Panc1 (cell line): Measurements from ENCODE around the gene DAPP1. TPM values are rescaled to one million over a fixed set of nuclear protein-coding genes. Genes with fewer than 3 reads are reported as not detected.

Experiments used
- ATAC-seq: fragments of 200-7000 bp; cut with Tn5 transposase; 2 replicates; pipeline ENCODE4 v1.9.1; 2020; ENCODE audit warnings: mild to moderate bottlenecking, moderate library complexity
- BruUV-seq: library from RNA; stranded (reverse); fragments of 400-500 nt; replicated peaks from 2 replicates; lab custom pipeline; 2021; lab: Mats Ljungman, UMichigan
- CTCF ChIA-PET: fragments of 300-600 bp; sonication (Branson Sonifier 250); formaldehyde crosslinking; loops from one replicate; lab custom pipeline; 2022; ENCODE audit warnings: antibody characterized with exemption; lab: Charles Lee
- POLR2A ChIA-PET: fragments of 300-600 bp; sonication (Branson Sonifier 250); formaldehyde crosslinking; loops from one replicate; lab custom pipeline; 2022; ENCODE audit warnings: antibody characterized with exemption; lab: Charles Lee
- DNase-seq: peaks from one replicate; pipeline ENCODE4 v3.0.0-alpha.2; 2010; ENCODE audit warnings: low read depth, low spot score
- H3K27ac ChIP-seq: 2 replicates; pipeline ENCODE4 v1.5.1; 2011; ENCODE audit warnings: mild to moderate bottlenecking, low read length, inconsistent platforms
- H3K27me3 ChIP-seq: fragments of 200-500 bp; sonication (Bioruptor generic); 2 replicates; pipeline ENCODE4 v1.6.0; 2014; ENCODE audit warnings: low read length, inconsistent platforms; ENCODE audit not compliant: control insufficient read depth, insufficient read depth
- H3K36me3 ChIP-seq: fragments of 200-500 bp; sonication (Bioruptor generic); 2 replicates; pipeline ENCODE4 v1.5.1; 2014; ENCODE audit warnings: inconsistent platforms, mild to moderate bottlenecking, low read length, moderate library complexity; ENCODE audit not compliant: control insufficient read depth, insufficient read depth
- H3K4me1 ChIP-seq: 2 replicates; pipeline ENCODE4 v1.5.1; 2011; ENCODE audit warnings: inconsistent platforms, mild to moderate bottlenecking, low read length, moderate library complexity; ENCODE audit not compliant: control insufficient read depth, insufficient read depth
- H3K4me3 ChIP-seq, 2 experiments: 2 replicates each; pipeline ENCODE4 v1.5.1; 2011 to 2012; ENCODE audit warnings: low read depth in 2 of 2, low read length in 2 of 2, mild to moderate bottlenecking in 2 of 2, inconsistent platforms in 1 of 2, moderate library complexity in 1 of 2
- H3K9me3 ChIP-seq: fragments of 200-500 bp; sonication (Bioruptor generic); 2 replicates; pipeline ENCODE4 v1.5.1; 2014; ENCODE audit warnings: low read depth, mild to moderate bottlenecking, inconsistent platforms, low read length, moderate library complexity; ENCODE audit not compliant: control insufficient read depth, insufficient read depth
- POLR2AphosphoS5 ChIP-seq: IDR thresholded peaks from 2 replicates; pipeline ENCODE4 v1.6.1; 2012; ENCODE audit warnings: mild to moderate bottlenecking, low read depth, low read length, moderate library complexity
- SIN3A ChIP-seq: IDR thresholded peaks from 2 replicates; pipeline ENCODE4 v1.6.1; 2012; ENCODE audit warnings: low read depth, mild to moderate bottlenecking, low read length, moderate library complexity, borderline replicate concordance; ENCODE audit not compliant: insufficient read depth
- TCF7L2 ChIP-seq: IDR thresholded peaks from 2 replicates; pipeline ENCODE4 v1.6.1; 2011; ENCODE audit warnings: mild to moderate bottlenecking, low read depth, low read length, inconsistent platforms
- in situ Hi-C: cut with HindIII; loops from 2 replicates; pipeline ENCODE4 v1.10.0; 2016; ENCODE audit warnings: low sequenced_read_pairs, low pct_unique_long_range_greater_than_20kb
- intact Hi-C: fragments of 100-400 bp; cut with micrococcal nuclease; formaldehyde crosslinking; loops from one replicate; pipeline ENCODE4 v1.10.0; 2022; ENCODE audit not compliant: unreplicated experiment
- total RNA-seq: library from RNA; stranded (reverse); gene quantifications from one replicate; pipeline ENCODE4 v1.2.1, GENCODE V29; 2021; ENCODE audit not compliant: unreplicated experiment
- TF ChIP-seq, protein P1 (sequence below), 2 experiments: IDR thresholded peaks; 2 replicates each; pipeline ENCODE4 v1.6.1; 2011 to 2012; ENCODE audit warnings: low read depth in 2 of 2, control low read depth in 1 of 2, low read length in 1 of 2, mild to moderate bottlenecking in 1 of 2, moderate library complexity in 1 of 2; ENCODE audit not compliant: insufficient read depth in 1 of 2
- TF ChIP-seq, protein P2 (sequence below): fragments of 450-650 bp; IDR thresholded peaks from 2 replicates; pipeline ENCODE4 v1.5.1; 2017; ENCODE audit warnings: mild to moderate bottlenecking

Gene DAPP1
- total RNA-seq, 1 experiment from 2014 or later = not detected

GRCh38 chr4:99843413-99843812 is 26.8 kb downstream of the DAPP1 start:
- H3K9me3 ChIP-seq = no peaks in the 10 kb centered on the region
- ChIA-PET CTCF (no interaction called here), POLR2A (no interaction called here)
- no peak overlapping the region for H3K4me3 ChIP-seq
- TF ChIP-seq SIN3A = no peak
- TF ChIP-seq, protein P1, sequence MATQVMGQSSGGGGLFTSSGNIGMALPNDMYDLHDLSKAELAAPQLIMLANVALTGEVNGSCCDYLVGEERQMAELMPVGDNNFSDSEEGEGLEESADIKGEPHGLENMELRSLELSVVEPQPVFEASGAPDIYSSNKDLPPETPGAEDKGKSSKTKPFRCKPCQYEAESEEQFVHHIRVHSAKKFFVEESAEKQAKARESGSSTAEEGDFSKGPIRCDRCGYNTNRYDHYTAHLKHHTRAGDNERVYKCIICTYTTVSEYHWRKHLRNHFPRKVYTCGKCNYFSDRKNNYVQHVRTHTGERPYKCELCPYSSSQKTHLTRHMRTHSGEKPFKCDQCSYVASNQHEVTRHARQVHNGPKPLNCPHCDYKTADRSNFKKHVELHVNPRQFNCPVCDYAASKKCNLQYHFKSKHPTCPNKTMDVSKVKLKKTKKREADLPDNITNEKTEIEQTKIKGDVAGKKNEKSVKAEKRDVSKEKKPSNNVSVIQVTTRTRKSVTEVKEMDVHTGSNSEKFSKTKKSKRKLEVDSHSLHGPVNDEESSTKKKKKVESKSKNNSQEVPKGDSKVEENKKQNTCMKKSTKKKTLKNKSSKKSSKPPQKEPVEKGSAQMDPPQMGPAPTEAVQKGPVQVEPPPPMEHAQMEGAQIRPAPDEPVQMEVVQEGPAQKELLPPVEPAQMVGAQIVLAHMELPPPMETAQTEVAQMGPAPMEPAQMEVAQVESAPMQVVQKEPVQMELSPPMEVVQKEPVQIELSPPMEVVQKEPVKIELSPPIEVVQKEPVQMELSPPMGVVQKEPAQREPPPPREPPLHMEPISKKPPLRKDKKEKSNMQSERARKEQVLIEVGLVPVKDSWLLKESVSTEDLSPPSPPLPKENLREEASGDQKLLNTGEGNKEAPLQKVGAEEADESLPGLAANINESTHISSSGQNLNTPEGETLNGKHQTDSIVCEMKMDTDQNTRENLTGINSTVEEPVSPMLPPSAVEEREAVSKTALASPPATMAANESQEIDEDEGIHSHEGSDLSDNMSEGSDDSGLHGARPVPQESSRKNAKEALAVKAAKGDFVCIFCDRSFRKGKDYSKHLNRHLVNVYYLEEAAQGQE (IDR thresholded peaks at IDR 0.05; ENCODE audit: insufficient read depth in 1 of 2, low read depth in 2 of 2, low read length in 1 of 2) = no peak
- TF ChIP-seq, protein P2, sequence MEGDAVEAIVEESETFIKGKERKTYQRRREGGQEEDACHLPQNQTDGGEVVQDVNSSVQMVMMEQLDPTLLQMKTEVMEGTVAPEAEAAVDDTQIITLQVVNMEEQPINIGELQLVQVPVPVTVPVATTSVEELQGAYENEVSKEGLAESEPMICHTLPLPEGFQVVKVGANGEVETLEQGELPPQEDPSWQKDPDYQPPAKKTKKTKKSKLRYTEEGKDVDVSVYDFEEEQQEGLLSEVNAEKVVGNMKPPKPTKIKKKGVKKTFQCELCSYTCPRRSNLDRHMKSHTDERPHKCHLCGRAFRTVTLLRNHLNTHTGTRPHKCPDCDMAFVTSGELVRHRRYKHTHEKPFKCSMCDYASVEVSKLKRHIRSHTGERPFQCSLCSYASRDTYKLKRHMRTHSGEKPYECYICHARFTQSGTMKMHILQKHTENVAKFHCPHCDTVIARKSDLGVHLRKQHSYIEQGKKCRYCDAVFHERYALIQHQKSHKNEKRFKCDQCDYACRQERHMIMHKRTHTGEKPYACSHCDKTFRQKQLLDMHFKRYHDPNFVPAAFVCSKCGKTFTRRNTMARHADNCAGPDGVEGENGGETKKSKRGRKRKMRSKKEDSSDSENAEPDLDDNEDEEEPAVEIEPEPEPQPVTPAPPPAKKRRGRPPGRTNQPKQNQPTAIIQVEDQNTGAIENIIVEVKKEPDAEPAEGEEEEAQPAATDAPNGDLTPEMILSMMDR = no peak
- ATAC-seq (no peak), DNase-seq (no peak)
- H3K4me1 ChIP-seq = no peaks in the 10 kb centered on the region
- no peaks in the 10 kb centered on the region for H3K27me3 ChIP-seq
- no TSS peak for BruUV-seq
- intact Hi-C loops = no loop called here
- H3K27ac ChIP-seq = no peak overlapping the region
- no peaks in the 10 kb centered on the region for H3K36me3 ChIP-seq
- in situ Hi-C loops = no loop called here

- ATAC-seq (no peak), DNase-seq (no peak)
- no peak overlapping the region for H3K4me3 ChIP-seq
- POLR2A ChIA-PET = no interaction called here
- H3K4me1 ChIP-seq = no peaks in the 10 kb centered on the region
- H3K27ac ChIP-seq = no peak overlapping the region
- no peaks in the 10 kb centered on the region for H3K27me3 ChIP-seq
- H3K36me3 ChIP-seq = no peaks in the 10 kb centered on the region
- TF ChIP-seq, protein P1 (IDR thresholded peaks at IDR 0.05; ENCODE audit: insufficient read depth in 1 of 2, low read depth in 2 of 2, low read length in 1 of 2) = no peak
- TF ChIP-seq, protein P2 = no peak
- TF ChIP-seq POLR2AphosphoS5 (no peak), SIN3A (no peak), TCF7L2 (no peak)
- BruUV-seq = no TSS peak
- in situ Hi-C loops (no loop called here), intact Hi-C loops (no loop called here)
- H3K9me3 ChIP-seq = no peaks in the 10 kb centered on the region
- CTCF ChIA-PET = no interaction called here
Observed at GRCh38 chr4:99844048-99844447, 27.4 kb downstream of the DAPP1 start.
